Neural progenitor cell (in vitro differentiated cells): ENCODE measurements around the gene PVALEF. TPM values are rescaled to one million over a fixed set of nuclear protein-coding genes. Genes with fewer than 3 reads are reported as not detected.

Experiments used
- DNase-seq: peaks from one replicate; pipeline ENCODE4 v3.0.0-alpha.2; 2016; ENCODE audit warnings: low spot score
- H2AFZ ChIP-seq: fragments of 200-600 bp; sonication (generic); replicated peaks from 2 replicates; pipeline ENCODE4 v1.6.1; 2016; ENCODE audit warnings: antibody characterized with exemption
- H3F3A ChIP-seq: fragments of 200-600 bp; sonication (generic); 2 replicates; pipeline ENCODE4 v1.6.1; 2016; ENCODE audit warnings: antibody characterized with exemption, low read depth
- H3K27ac ChIP-seq: fragments of 200-600 bp; sonication (generic); 2 replicates; pipeline ENCODE4 v1.5.1; 2016; ENCODE audit warnings: mild to moderate bottlenecking
- H3K27me3 ChIP-seq: fragments of 200-600 bp; sonication (generic); 2 replicates; pipeline ENCODE4 v1.6.1; 2016; ENCODE audit warnings: mild to moderate bottlenecking, moderate library complexity
- H3K36me3 ChIP-seq: fragments of 200-600 bp; sonication (generic); 2 replicates; pipeline ENCODE4 v1.5.1; 2016
- H3K4me1 ChIP-seq: fragments of 200-600 bp; sonication (generic); 2 replicates; pipeline ENCODE4 v1.6.1; 2016; ENCODE audit warnings: mixed run types
- H3K4me2 ChIP-seq: fragments of 200-600 bp; sonication (generic); 2 replicates; pipeline ENCODE4 v1.6.1; 2016
- H3K4me3 ChIP-seq: fragments of 200-600 bp; sonication (generic); 2 replicates; pipeline ENCODE4 v1.5.1; 2016
- H3K79me2 ChIP-seq: fragments of 200-600 bp; sonication (generic); 2 replicates; pipeline ENCODE4 v1.6.1; 2016; ENCODE audit warnings: low read depth
- H3K9ac ChIP-seq: fragments of 200-600 bp; sonication (generic); 2 replicates; pipeline ENCODE4 v1.6.1; 2016
- H3K9me3 ChIP-seq: fragments of 200-600 bp; sonication (generic); 2 replicates; pipeline ENCODE4 v1.5.1; 2016; ENCODE audit warnings: low read depth
- H4K20me1 ChIP-seq: fragments of 200-600 bp; sonication (generic); 2 replicates; pipeline ENCODE4 v1.6.1; 2016; ENCODE audit warnings: low read depth
- H3K27ac Mint-ChIP-seq: 3 replicates; pipeline ENCODE4 v1.8.0; 2021; ENCODE audit warnings: mixed read lengths
- H3K27me3 Mint-ChIP-seq: 2 replicates; pipeline ENCODE4 v1.8.0; 2022; ENCODE audit warnings: low read depth, mild to moderate bottlenecking, inconsistent platforms, moderate library complexity, mixed read lengths; ENCODE audit not compliant: insufficient read depth
- H3K36me3 Mint-ChIP-seq: 3 replicates; pipeline ENCODE4 v1.8.0; 2021; ENCODE audit warnings: mixed read lengths
- H3K4me1 Mint-ChIP-seq: 3 replicates; pipeline ENCODE4 v1.8.0; 2021; ENCODE audit warnings: mixed read lengths
- H3K4me3 Mint-ChIP-seq: 3 replicates; pipeline ENCODE4 v1.8.0; 2021; ENCODE audit warnings: mild to moderate bottlenecking, moderate library complexity, mixed read lengths
- H3K9me3 Mint-ChIP-seq: 3 replicates; pipeline ENCODE4 v1.8.0; 2020; ENCODE audit warnings: mixed read lengths
- CTCF ChIP-seq: fragments of 200-600 bp; sonication (generic); IDR thresholded peaks from 2 replicates; pipeline ENCODE4 v1.5.1; 2017; ENCODE audit warnings: antibody characterized with exemption, mild to moderate bottlenecking
- EZH2 ChIP-seq: fragments of 200-600 bp; sonication (generic); IDR thresholded peaks from 2 replicates; pipeline ENCODE4 v1.6.1; 2017; ENCODE audit warnings: antibody characterized with exemption, mild to moderate bottlenecking, moderate library complexity
- EZH2phosphoT487 ChIP-seq: fragments of 200-600 bp; sonication (generic); IDR thresholded peaks from 2 replicates; pipeline ENCODE4 v1.6.1; 2017; ENCODE audit warnings: antibody characterized with exemption
- total RNA-seq: library from RNA; depleted of rRNA; stranded (reverse); fragments of >200 nt; gene quantifications from 2 replicates; pipeline ENCODE4 v1.2.3, GENCODE V29; 2015; ENCODE audit warnings: low replicate concordance

The PVALEF gene
- total RNA-seq, 1 donor from 2014 or later: not detected

GRCh38 chr17:81188491-81188840 is 23.2 kb downstream of the PVALEF start:
- H3K36me3 ChIP-seq: no peaks in the 10 kb centered on the region
- H3K27ac Mint-ChIP-seq: no peak overlapping the region

GRCh38 chr17:81189016-81189415 is 23.7 kb downstream of the PVALEF start:
- H3F3A ChIP-seq: peaks cover 5% of the 10 kb centered on the region
- peak overlapping the region; percentile 29 for H3K27ac Mint-ChIP-seq
- H3K4me1 Mint-ChIP-seq: no peaks in the 10 kb centered on the region
- H3K27me3 ChIP-seq: no peaks in the 10 kb centered on the region
- H3K9ac ChIP-seq: no peak overlapping the region
- peaks cover 8% of the 10 kb centered on the region for H3K4me1 ChIP-seq
- TF ChIP-seq EZH2: no peak
- no peak for TF ChIP-seq CTCF
- no peak for TF ChIP-seq EZH2phosphoT487
- no peak overlapping the region for H3K4me3 ChIP-seq
- no peak overlapping the region for H2AFZ ChIP-seq
- no peak for DNase-seq
- H3K9me3 Mint-ChIP-seq: no peaks in the 10 kb centered on the region
- H3K4me3 Mint-ChIP-seq: no peak overlapping the region
- no peak overlapping the region for H3K4me2 ChIP-seq
- H3K27me3 Mint-ChIP-seq: peaks cover 7% of the 10 kb centered on the region
- no peaks in the 10 kb centered on the region for H3K79me2 ChIP-seq
- H3K9me3 ChIP-seq: no peaks in the 10 kb centered on the region
- no peak overlapping the region for H3K27ac ChIP-seq
- H3K36me3 ChIP-seq: no peaks in the 10 kb centered on the region
- H3K36me3 Mint-ChIP-seq: no peaks in the 10 kb centered on the region
- no peaks in the 10 kb centered on the region for H4K20me1 ChIP-seq

More at GRCh38 chr17:81188491-81188840, 23.2 kb downstream of the PVALEF start:
- DNase-seq: no peak
- no peaks in the 10 kb centered on the region for H3K4me1 Mint-ChIP-seq
- peaks cover 5% of the 10 kb centered on the region for H3F3A ChIP-seq
- no peaks in the 10 kb centered on the region for H3K79me2 ChIP-seq
- no peak overlapping the region for H3K9ac ChIP-seq
- peaks cover 8% of the 10 kb centered on the region for H3K4me1 ChIP-seq
- H3K27me3 ChIP-seq: no peaks in the 10 kb centered on the region
- H3K9me3 Mint-ChIP-seq: no peaks in the 10 kb centered on the region
- no peak overlapping the region for H3K27ac ChIP-seq
- peaks cover 7% of the 10 kb centered on the region for H3K27me3 Mint-ChIP-seq
- H4K20me1 ChIP-seq: no peaks in the 10 kb centered on the region
- no peak overlapping the region for H2AFZ ChIP-seq
- no peaks in the 10 kb centered on the region for H3K9me3 ChIP-seq
- no peak overlapping the region for H3K4me2 ChIP-seq
- no peak overlapping the region for H3K4me3 ChIP-seq
- TF ChIP-seq EZH2: no peak
- TF ChIP-seq EZH2phosphoT487: no peak
- H3K36me3 Mint-ChIP-seq: no peaks in the 10 kb centered on the region
- H3K4me3 Mint-ChIP-seq: no peak overlapping the region

GRCh38 chr17:81189670-81190530 is 24.6 kb downstream of the PVALEF start:
- peaks cover 3% of the 10 kb centered on the region for H3K4me1 ChIP-seq
- H3K27ac ChIP-seq: no peak overlapping the region
- no peak overlapping the region for H3K4me2 ChIP-seq
- Mint-ChIP-seq H3K9me3 (no peaks in the 10 kb centered on the region), H3K4me1 (no peaks in the 10 kb centered on the region), H3K36me3 (no peaks in the 10 kb centered on the region), H3K4me3 (no peak overlapping the region), H3K27me3 (peaks cover 7% of the 10 kb centered on the region), H3K27ac (no peak overlapping the region)
- H3F3A ChIP-seq: peaks cover 5% of the 10 kb centered on the region
- no peaks in the 10 kb centered on the region for H4K20me1 ChIP-seq
- peak; percentile 49 for DNase-seq
- no peak overlapping the region for H3K9ac ChIP-seq
- no peaks in the 10 kb centered on the region for H3K36me3 ChIP-seq
- H3K9me3 ChIP-seq: no peaks in the 10 kb centered on the region
- H3K4me3 ChIP-seq: no peak overlapping the region
- H3K79me2 ChIP-seq: no peaks in the 10 kb centered on the region
- TF ChIP-seq EZH2phosphoT487 (no peak), EZH2 (no peak), CTCF (peak; percentile 40)
- H2AFZ ChIP-seq: no peak overlapping the region
- H3K27me3 ChIP-seq: no peaks in the 10 kb centered on the region

GRCh38 chr17:81190591-81190990 is 25.3 kb downstream of the PVALEF start:
- Mint-ChIP-seq H3K4me1 (no peaks in the 10 kb centered on the region), H3K9me3 (no peaks in the 10 kb centered on the region), H3K36me3 (no peaks in the 10 kb centered on the region), H3K27me3 (peaks cover 7% of the 10 kb centered on the region), H3K4me3 (no peak overlapping the region), H3K27ac (no peak overlapping the region)
- DNase-seq: no peak
- no peak overlapping the region for H2AFZ ChIP-seq
- H3K36me3 ChIP-seq: no peaks in the 10 kb centered on the region
- H3K27me3 ChIP-seq: no peaks in the 10 kb centered on the region
- no peaks in the 10 kb centered on the region for H4K20me1 ChIP-seq
- H3K9me3 ChIP-seq: no peaks in the 10 kb centered on the region
- H3F3A ChIP-seq: no peaks in the 10 kb centered on the region
- H3K4me3 ChIP-seq: no peak overlapping the region
- H3K9ac ChIP-seq: no peak overlapping the region
- no peaks in the 10 kb centered on the region for H3K4me1 ChIP-seq
- TF ChIP-seq CTCF (no peak), EZH2 (no peak), EZH2phosphoT487 (no peak)
- H3K4me2 ChIP-seq: no peak overlapping the region
- H3K79me2 ChIP-seq: no peaks in the 10 kb centered on the region
- H3K27ac ChIP-seq: no peak overlapping the region
